HepG2 (cell line): ENCODE measurements around the gene GON4L. TPM values are rescaled to one million over a fixed set of nuclear protein-coding genes. Genes with fewer than 3 reads are reported as not detected.

Experiments
- BCLAF1 ChIP-seq: fragments of 450-650 bp; IDR thresholded peaks from 2 replicates; pipeline ENCODE4 v1.6.1; 2017; ENCODE audit warnings: mild to moderate bottlenecking
- RERE ChIP-seq: IDR thresholded peaks from 2 replicates; pipeline ENCODE4 v1.6.1; 2016; ENCODE audit warnings: low read depth, missing genetic modification reagents, missing compliant biosample characterization
- ZNF101 ChIP-seq: sonication (generic); formaldehyde crosslinking; IDR thresholded peaks from 2 replicates; pipeline ENCODE4 v1.4.0; 2020; ENCODE audit warnings: mild to moderate bottlenecking, low read depth, missing genetic modification reagents, borderline replicate concordance
- ZNF251 ChIP-seq: sonication (generic); formaldehyde crosslinking; IDR thresholded peaks from 2 replicates; pipeline ENCODE4 v1.9.0; 2021; ENCODE audit warnings: mild to moderate bottlenecking, missing genetic modification reagents
- ZNF576 ChIP-seq: sonication (generic); formaldehyde crosslinking; IDR thresholded peaks from 2 replicates; pipeline ENCODE4 v1.4.0; 2020; ENCODE audit warnings: mild to moderate bottlenecking, missing genetic modification reagents
- polyA plus RNA-seq, 8 experiments: library from polyadenylated mRNA; depleted of rRNA in 3 of 8; stranded (reverse) in 7 of 8; unstranded in 1 of 8; fragments of >200 nt; fragmentation: Illumina TruSeq in 4 of 8; extraction: Trizol in 4 of 8; gene quantifications; 2 replicates each; pipeline versions ENCODE4 v1.2.1 to v1.2.3, GENCODE V29; 2011 to 2016; ENCODE audit warnings: low read depth in 4 of 8, missing spikeins in 1 of 8, mixed read lengths in 1 of 8; ENCODE audit not compliant: insufficient read depth in 1 of 8
- total RNA-seq, 5 experiments: library from RNA; depleted of rRNA; stranded (reverse); fragments of >200 nt; fragmentation: Illumina TruSeq; extraction: Trizol; gene quantifications; 2 replicates each; pipeline ENCODE4 v1.2.3, GENCODE V29; 2016; ENCODE audit warnings: low read depth in 1 of 5

Gene GON4L
- total and polyA plus RNA-seq, 2 of the 13 experiments (the other 11 are each of a cell fraction or from before 2014, with no cell fraction given), result 14.6 to 19.6 TPM

- TF ChIP-seq ZNF251 (CRISPR knock-in tag) (no peak), ZNF101 (CRISPR knock-in tag) (no peak), BCLAF1 (no peak), ZNF576 (CRISPR knock-in tag) (no peak), RERE (CRISPR knock-in tag) (no peak)
Observed at GRCh38 chr1:155793213-155793612, 63.8 kb downstream of the GON4L start (continued).
